Lung (tissue), 12 donors: ENCODE results near the gene SECTM1. TPM values are rescaled to one million over a fixed set of nuclear protein-coding genes. Genes with fewer than 3 reads are reported as not detected.

Experiments used
- ATAC-seq: fragments of 200-7000 bp; cut with Tn5 transposase; one replicate; pipeline ENCODE4 v1.9.1; 2020; ENCODE audit warnings: moderate number of reproducible peaks; ENCODE audit not compliant: insufficient read depth, low FRiP score
- DNase-seq, 3 donors: peaks; one replicate each; pipeline ENCODE4 v3.0.0-alpha.2; 2013 to 2017
- H3K27ac ChIP-seq, 2 donors: one replicate each; pipeline ENCODE4 v1.5.1; 2013; ENCODE audit warnings: mild to moderate bottlenecking in 2 of 2, moderate library complexity in 2 of 2, control low read depth in 1 of 2, inconsistent platforms in 1 of 2, low read depth in 1 of 2, low read length in 1 of 2
- H3K27me3 ChIP-seq, 3 donors: one replicate each; pipeline ENCODE4 v1.5.1; 2013; ENCODE audit warnings: low read length in 2 of 3; ENCODE audit not compliant: control insufficient read depth in 3 of 3, insufficient read depth in 3 of 3
- H3K36me3 ChIP-seq, 4 donors: one replicate each; pipeline ENCODE4 v1.5.1; 2013; ENCODE audit warnings: low read length in 4 of 4, mild to moderate bottlenecking in 1 of 4, moderate library complexity in 1 of 4; ENCODE audit not compliant: control insufficient read depth in 4 of 4, insufficient read depth in 4 of 4
- H3K4me1 ChIP-seq, 5 donors: one replicate each; pipeline ENCODE4 v1.5.1; 2013; ENCODE audit warnings: low read length in 5 of 5, mild to moderate bottlenecking in 2 of 5, moderate library complexity in 1 of 5; ENCODE audit not compliant: control insufficient read depth in 5 of 5, insufficient read depth in 5 of 5
- H3K4me3 ChIP-seq: one replicate; pipeline ENCODE4 v1.5.1; 2013; ENCODE audit warnings: mild to moderate bottlenecking, control low read depth, moderate library complexity
- H3K9ac ChIP-seq, 2 donors: one replicate each; pipeline ENCODE4 v1.5.1; 2013; ENCODE audit warnings: low read length in 2 of 2, control low read depth in 1 of 2; ENCODE audit not compliant: insufficient read depth in 1 of 2
- H3K9me3 ChIP-seq, 4 donors: one replicate each; pipeline ENCODE4 v1.5.1; 2013; ENCODE audit warnings: low read length in 3 of 4, mild to moderate bottlenecking in 1 of 4, moderate library complexity in 1 of 4; ENCODE audit not compliant: control insufficient read depth in 4 of 4, insufficient read depth in 3 of 4
- CTCF ChIP-seq: IDR thresholded peaks from 2 replicates; pipeline ENCODE4 v1.5.1; 2012; ENCODE audit warnings: mild to moderate bottlenecking; ENCODE audit errors: control extremely low read depth, extremely low read depth
- WGBS, 2 donors: extraction: QIAGEN DNeasy Blood & Tissue Kit; methylation state at CpG; one replicate each; pipeline ENCODE4 v1.1.7; 2013; 5-methylcytosine and 5-hydroxymethylcytosine counted together
- polyA plus RNA-seq, 2 donors: library from polyadenylated mRNA; stranded (reverse); fragments of 200-250 nt; gene quantifications; one replicate each; pipeline ENCODE4 v1.2.1, GENCODE V29; 2013
- total RNA-seq, 2 donors: library from RNA; depleted of rRNA in 1 of 2; stranded (reverse); fragments of >200 nt in 1 of 2; gene quantifications; one replicate each; pipeline ENCODE4 v1.2.1, GENCODE V29; 2014 to 2021
- donor health status: control.
- donor health status: control.
- donor health status: Bipolar disorder and iron deficiency.
- donor health status: healthy.
- donor health status: DM: yes; HTN: yes; CAD: no.

The SECTM1 gene
- total and polyA plus RNA-seq, 4 donors, result 12.5 to 68.6 (median 26.4) TPM

GRCh38 chr17:82278786-82279391 lies 54.7 kb downstream of the SECTM1 start:
- no peak for ATAC-seq
- no peak for TF ChIP-seq CTCF
- Histone ChIP-seq H3K36me3 (no peaks in the 10 kb centered on the region), H3K9ac (no peak overlapping the region), H3K4me1 (peaks cover 0 to 19% (median 4%) of the 10 kb centered on the region in 5 donors), H3K4me3 (no peak overlapping the region), H3K27me3 (no peaks in the 10 kb centered on the region), H3K27ac (peak overlapping the region in 1 of 2 donors; percentile 40), H3K9me3 (no peaks in the 10 kb centered on the region)
- 80 to 87% methylated on average over 16 of the region's 16 CpGs for WGBS, 2 donors
- DNase-seq, result no peak

GRCh38 chr17:82278308-82278707 lies 55.3 kb downstream of the SECTM1 start:
- H3K4me1 ChIP-seq, result peaks cover 0 to 19% (median 4%) of the 10 kb centered on the region in 5 donors
- H3K9ac ChIP-seq, result no peak overlapping the region
- TF ChIP-seq CTCF, result no peak
- H3K27ac ChIP-seq, result no peak overlapping the region
- WGBS, 2 donors, result 86 to 88% methylated on average over 9 of the region's 9 CpGs
- no peak overlapping the region for H3K4me3 ChIP-seq
- H3K9me3 ChIP-seq, result no peaks in the 10 kb centered on the region
- H3K36me3 ChIP-seq, result no peaks in the 10 kb centered on the region
- no peaks in the 10 kb centered on the region for H3K27me3 ChIP-seq
- ATAC-seq (no peak), DNase-seq (no peak)

- no peaks in the 10 kb centered on the region for H3K27me3 ChIP-seq
- no peak overlapping the region for H3K27ac ChIP-seq
- H3K36me3 ChIP-seq, result no peaks in the 10 kb centered on the region
- H3K9me3 ChIP-seq, result no peaks in the 10 kb centered on the region
- H3K4me1 ChIP-seq, result peaks cover 0 to 14% (median 4%) of the 10 kb centered on the region in 5 donors
- WGBS, 2 donors, result 85 to 94% methylated on average over 12 of the region's 12 CpGs
- DNase-seq (no peak), ATAC-seq (no peak)
- H3K9ac ChIP-seq, result no peak overlapping the region
- TF ChIP-seq CTCF, result no peak
- no peak overlapping the region for H3K4me3 ChIP-seq
Observed at GRCh38 chr17:82277851-82278250, 55.7 kb downstream of the SECTM1 start.

- ATAC-seq, result no peak
Observed at GRCh38 chr17:82276938-82277337, 56.6 kb downstream of the SECTM1 start.

More at GRCh38 chr17:82276938-82277337, 56.6 kb downstream of the SECTM1 start:
- Histone ChIP-seq H3K4me3 (no peak overlapping the region), H3K9ac (no peak overlapping the region), H3K4me1 (peaks cover 1 to 13% (median 8%) of the 10 kb centered on the region in 5 donors), H3K27ac (no peak overlapping the region), H3K27me3 (no peaks in the 10 kb centered on the region), H3K9me3 (no peaks in the 10 kb centered on the region), H3K36me3 (peaks cover 0 to 5% (median under 1%) of the 10 kb centered on the region in 4 donors)
- no peak for DNase-seq
- 83 to 85% methylated on average over 5 of the region's 5 CpGs for WGBS, 2 donors
- TF ChIP-seq CTCF, result no peak
